Activated CD8-positive, alpha-beta memory T cell treated with anti-CD3 and anti-CD28 coated beads, Interleukin-2, amount 50 U/mL, for 24 hours (primary cell): ENCODE measurements around the gene AQP5.

Experiments used
- DNase-seq: peaks from one replicate; pipeline ENCODE4 v3.0.0-alpha.2; 2020; ENCODE audit errors: extremely low read depth

The AQP5 gene

GRCh38 chr12:49950273-49951251, 11.1 kb upstream of the AQP5 start, which contains the start of gene AQP2:
Gene AQP2 (plus strand): TSS chr12:49950737. CDS start chr12:49950831, 94 bp downstream.
- no peak for DNase-seq

- no peak for DNase-seq
Measured at GRCh38 chr12:49951411-49952240, 10.0 kb upstream of the AQP5 start.

- no peak for DNase-seq
Measured at GRCh38 chr12:49952391-49953055, 9.1 kb upstream of the AQP5 start.

- no peak for DNase-seq
Measured at GRCh38 chr12:49953151-49953550, 8.5 kb upstream of the AQP5 start.

- no peak for DNase-seq
Measured at GRCh38 chr12:49953961-49954846, 7.5 kb upstream of the AQP5 start.

GRCh38 chr12:49954863-49955830, 6.5 kb upstream of the AQP5 start:
- DNase-seq, result no peak

- DNase-seq, result no peak
Measured at GRCh38 chr12:49955899-49956662, 5.6 kb upstream of the AQP5 start.

- no peak for DNase-seq
Measured at GRCh38 chr12:49956663-49957569, 4.8 kb upstream of the AQP5 start.

GRCh38 chr12:49957570-49957967, 4.1 kb upstream of the AQP5 start:
- no peak for DNase-seq

- DNase-seq, result no peak
Measured at GRCh38 chr12:49959685-49960473, 1.8 kb upstream of the AQP5 start.

- no peak for DNase-seq
Measured at GRCh38 chr12:49960474-49961110, 1.1 kb upstream of the AQP5 start.

GRCh38 chr12:49961993-49962764, 507 bp downstream of the AQP5 start:
- DNase-seq, result no peak

- no peak for DNase-seq
Measured at GRCh38 chr12:49962861-49963765, 1.4 kb downstream of the AQP5 start.

- DNase-seq, result no peak
Measured at GRCh38 chr12:49963976-49964815, 2.5 kb downstream of the AQP5 start.
